ENCODE measurements around the gene GPR162. TPM values are rescaled to one million over a fixed set of nuclear protein-coding genes. Genes with fewer than 3 reads are reported as not detected.
A peak's percentile ranks its signal among the peaks of the same experiment; 100 is the strongest.
"Not testable (repeated sequence)": the region's sequence is repeated elsewhere in the genome, so short reads cannot be mapped to it uniquely, and the experiment has no call there.

Gene GPR162
- total and polyA plus RNA-seq, 10 of the 15 experiments (the other 5 are each of a cell fraction or from before 2014, with no cell fraction given) = not detected

GRCh38 chr12:6873094-6874014 lies 51.7 kb downstream of the GPR162 start, which contains the start of gene SPSB2 (continued):
- TF ChIP-seq PAX5 (IDR thresholded peaks at IDR 0.05; ENCODE audit: borderline replicate concordance, low read depth, low read length) (peak; percentile 58; the same call in 1 of the 2 replicates), SKIL (IDR thresholded peaks at IDR 0.05; ENCODE audit: low read depth, poor library complexity, severe bottlenecking) (no peak), IKZF1 (conservative IDR thresholded peaks at IDR 0.05) (peak; percentile 28; the same call in 1 of the 2 replicates), PAX8 (IDR thresholded peaks at IDR 0.05) (no peak)

- CTCF ChIA-PET = interaction anchor here (0.6 to 8.7 kb wide), 10 partner anchors 18 to 219 kb away, joined by 3 to 121 read pairs (median 8); partner anchors contain the start of genes C1R and LPCAT3
- Histone ChIP-seq H3K79me2 (ENCODE audit: control insufficient read depth, insufficient read depth, low read length) (peaks cover 21% of the 10 kb centered on the region), H3K4me1 (ENCODE audit: control insufficient read depth, insufficient read depth, low read length) (peaks cover 28% of the 10 kb centered on the region), H3K27ac (ENCODE audit: control insufficient read depth, insufficient read depth) (peak overlapping the region; percentile 59; the same call in 1 of the 2 replicates), H3K4me2 (ENCODE audit: control insufficient read depth, insufficient read depth) (peak overlapping the region; percentile 96), H3K36me3 (ENCODE audit: control insufficient read depth in 2 of 2, insufficient read depth in 2 of 2, low read length in 1 of 2) (peaks cover 20 to 29% of the 10 kb centered on the region in 2 experiments), H2AFZ (ENCODE audit: control insufficient read depth, low read depth, low read length) (peak overlapping the region; percentile 71), H4K20me1 (ENCODE audit: control insufficient read depth, insufficient read depth) (peaks cover 12% of the 10 kb centered on the region), H3K9ac (ENCODE audit: control insufficient read depth, insufficient read depth, low read length) (peak overlapping the region; percentile 61; the same call in 1 of the 2 replicates), H3K4me3 (peak overlapping the region; percentile 87; the same call in 1 of the 2 replicates)
- ATAC-seq; DNase-seq (ENCODE audit: low read depth, low spot score); FAIRE-seq; H3K27me3 ChIP-seq (replicated peaks in 1 of 2; ENCODE audit: control insufficient read depth in 2 of 2, insufficient read depth in 2 of 2, low read length in 1 of 2); in situ Hi-C loops (cut with MboI); intact Hi-C loops (cut with micrococcal nuclease; ENCODE audit: unreplicated experiment); H3K9me3 ChIP-seq (replicated peaks; ENCODE audit: control insufficient read depth, insufficient read depth, low read length); BruUV-seq (replicated peaks): not testable (repeated sequence)
- SMC1A ChIA-PET (ENCODE audit: uncharacterized antibody, unreplicated experiment) = interaction anchor here (0.6 to 4.5 kb wide), 2 partner anchors 9 to 18 kb away, joined by 3 to 41 read pairs; no protein-coding TSS in a partner anchor
- RAD21 ChIA-PET (ENCODE audit: unreplicated experiment) = interaction anchor here (0.7 to 5.3 kb wide), 3 partner anchors 18 to 48 kb away, joined by 3 to 41 read pairs (median 37); partner anchors contain the start of genes CDCA3 and USP5
- WGBS (ENCODE audit: insufficient coverage, insufficient replicate concordance, low lambda C conversion rate, missing lambda C conversion rate) = 61% methylated on average over 9 of the region's 9 CpGs
- POLR2A ChIA-PET = interaction anchor here (0.6 to 5.0 kb wide), 5 partner anchors 9 to 70 kb away, joined by 4 to 52 read pairs (median 22); partner anchors contain the start of genes C12orf57, CDCA3, RNU7-1 and USP5
These were observed 52.4 kb downstream of the GPR162 start for GRCh38 chr12:6874015-6874368.

Other genes starting within 250 kb of the GPR162 start
Only the 7 nearest of the 27 such genes appear.
- 0.79 and 1.3 TPM in 2 replicates for gene LAG3, start 49.3 kb upstream of the GPR162 start, total RNA-seq (2014; rRNA removed)
- 0.60 and 1.0 TPM in 2 replicates for gene LAG3, start 49.3 kb upstream of the GPR162 start, total RNA-seq (2014; rRNA removed; fragmentation: Illumina TruSeq; extraction: Trizol)
- 4.2 and 5.2 TPM in 2 replicates for gene LAG3, start 49.3 kb upstream of the GPR162 start, total RNA-seq (2021)
- gene LAG3, start 49.3 kb upstream of the GPR162 start, polyA plus RNA-seq (2011; rRNA removed) = 0.26 and 0.52 TPM in 2 replicates
- 0.97 and 1.1 TPM in 2 replicates for gene LAG3, start 49.3 kb upstream of the GPR162 start, polyA plus RNA-seq (2014; fragmentation: Illumina TruSeq; extraction: Trizol)
- gene LAG3, start 49.3 kb upstream of the GPR162 start, polyA plus RNA-seq (2014; fragmentation: Nextera tagmentation; extraction: Ambion mirVana) = under 1 TPM in 1 of 2 experiments, not detected in 1; 0.53 TPM
- gene LAG3, start 49.3 kb upstream of the GPR162 start, polyA plus RNA-seq (2014; rRNA removed) = 2.3 and 2.4 TPM in 2 replicates
- gene LAG3, start 49.3 kb upstream of the GPR162 start, polyA plus RNA-seq (2016; fragmentation: Nextera tagmentation; extraction: Ambion mirVana) = 1 to 10 TPM in 1 of 2 experiments, under 1 TPM in 1; 0.77 to 1.4 TPM
- gene CD4, start 32.3 kb upstream of the GPR162 start, total RNA-seq (2014; rRNA removed) = 0.40 and 0.49 TPM in 2 replicates
- 0.60 and 0.81 TPM in 2 replicates for gene CD4, start 32.3 kb upstream of the GPR162 start, total RNA-seq (2014; rRNA removed; fragmentation: Illumina TruSeq; extraction: Trizol)
- 1.6 and 1.8 TPM in 2 replicates for gene CD4, start 32.3 kb upstream of the GPR162 start, total RNA-seq (2021)
- 0.27 and 0.29 TPM in 2 replicates for gene CD4, start 32.3 kb upstream of the GPR162 start, polyA plus RNA-seq (2011; rRNA removed)
- 1.5 and 2.4 TPM in 2 replicates for gene CD4, start 32.3 kb upstream of the GPR162 start, polyA plus RNA-seq (2014; fragmentation: Illumina TruSeq; extraction: Trizol)
- under 1 TPM; 0.49 to 0.85 TPM for gene CD4, start 32.3 kb upstream of the GPR162 start, polyA plus RNA-seq (2014; fragmentation: Nextera tagmentation; extraction: Ambion mirVana)
- 0.85 and 1.3 TPM in 2 replicates for gene CD4, start 32.3 kb upstream of the GPR162 start, polyA plus RNA-seq (2014; rRNA removed)
- gene CD4, start 32.3 kb upstream of the GPR162 start, polyA plus RNA-seq (2016; fragmentation: Nextera tagmentation; extraction: Ambion mirVana) = under 1 TPM; 0.24 to 0.57 TPM
- gene P3H3, start 6.6 kb downstream of the GPR162 start, total RNA-seq (2014; rRNA removed) = not detected in 2 replicates
- gene P3H3, start 6.6 kb downstream of the GPR162 start, total RNA-seq (2014; rRNA removed; fragmentation: Illumina TruSeq; extraction: Trizol) = not detected in 2 replicates
- gene P3H3, start 6.6 kb downstream of the GPR162 start, total RNA-seq (2021) = 0.13 and 0.21 TPM in 2 replicates
- 0.05 TPM in 1 of 2 replicates, not detected in the other for gene P3H3, start 6.6 kb downstream of the GPR162 start, polyA plus RNA-seq (2011; rRNA removed)
- 0.03 TPM in 1 of 2 replicates, not detected in the other for gene P3H3, start 6.6 kb downstream of the GPR162 start, polyA plus RNA-seq (2014; fragmentation: Illumina TruSeq; extraction: Trizol)
- gene P3H3, start 6.6 kb downstream of the GPR162 start, polyA plus RNA-seq (2014; fragmentation: Nextera tagmentation; extraction: Ambion mirVana) = not detected
- gene P3H3, start 6.6 kb downstream of the GPR162 start, polyA plus RNA-seq (2014; rRNA removed) = 0.23 TPM in 1 of 2 replicates, not detected in the other
- not detected for gene P3H3, start 6.6 kb downstream of the GPR162 start, polyA plus RNA-seq (2016; fragmentation: Nextera tagmentation; extraction: Ambion mirVana)
- gene GNB3, start 19.1 kb downstream of the GPR162 start, total RNA-seq (2014; rRNA removed) = 0.23 and 0.33 TPM in 2 replicates
- gene GNB3, start 19.1 kb downstream of the GPR162 start, total RNA-seq (2014; rRNA removed; fragmentation: Illumina TruSeq; extraction: Trizol) = 0.23 and 0.58 TPM in 2 replicates
- gene GNB3, start 19.1 kb downstream of the GPR162 start, total RNA-seq (2021) = 0.16 and 0.46 TPM in 2 replicates
- 0.05 and 0.12 TPM in 2 replicates for gene GNB3, start 19.1 kb downstream of the GPR162 start, polyA plus RNA-seq (2011; rRNA removed)
- gene GNB3, start 19.1 kb downstream of the GPR162 start, polyA plus RNA-seq (2014; fragmentation: Illumina TruSeq; extraction: Trizol) = 0.16 and 0.38 TPM in 2 replicates
- gene GNB3, start 19.1 kb downstream of the GPR162 start, polyA plus RNA-seq (2014; fragmentation: Nextera tagmentation; extraction: Ambion mirVana) = under 1 TPM; 0.18 to 0.24 TPM
- gene GNB3, start 19.1 kb downstream of the GPR162 start, polyA plus RNA-seq (2014; rRNA removed) = 0.46 and 0.55 TPM in 2 replicates
- gene GNB3, start 19.1 kb downstream of the GPR162 start, polyA plus RNA-seq (2016; fragmentation: Nextera tagmentation; extraction: Ambion mirVana) = 1 to 10 TPM in 1 of 2 experiments, under 1 TPM in 1; 0.33 to 1.1 TPM
- gene CDCA3, start 29.5 kb downstream of the GPR162 start, total RNA-seq (2014; rRNA removed) = 112 and 117 TPM in 2 replicates
- 69.1 and 70.8 TPM in 2 replicates for gene CDCA3, start 29.5 kb downstream of the GPR162 start, total RNA-seq (2014; rRNA removed; fragmentation: Illumina TruSeq; extraction: Trizol)
- 68.6 and 72.7 TPM in 2 replicates for gene CDCA3, start 29.5 kb downstream of the GPR162 start, total RNA-seq (2021)
- gene CDCA3, start 29.5 kb downstream of the GPR162 start, polyA plus RNA-seq (2011; rRNA removed) = 70.1 and 82.6 TPM in 2 replicates
- gene CDCA3, start 29.5 kb downstream of the GPR162 start, polyA plus RNA-seq (2014; fragmentation: Illumina TruSeq; extraction: Trizol) = 103 and 113 TPM in 2 replicates
- gene CDCA3, start 29.5 kb downstream of the GPR162 start, polyA plus RNA-seq (2014; fragmentation: Nextera tagmentation; extraction: Ambion mirVana) = 10 to 100 TPM; 34.5 to 47.3 TPM
- gene CDCA3, start 29.5 kb downstream of the GPR162 start, polyA plus RNA-seq (2014; rRNA removed) = 138 and 148 TPM in 2 replicates
- 100 to 1,000 TPM; 131 to 132 TPM for gene CDCA3, start 29.5 kb downstream of the GPR162 start, polyA plus RNA-seq (2016; fragmentation: Nextera tagmentation; extraction: Ambion mirVana)
- gene USP5, start 30.3 kb downstream of the GPR162 start, total RNA-seq (2014; rRNA removed) = 76.5 and 80.4 TPM in 2 replicates
- 49.5 and 51.2 TPM in 2 replicates for gene USP5, start 30.3 kb downstream of the GPR162 start, total RNA-seq (2014; rRNA removed; fragmentation: Illumina TruSeq; extraction: Trizol)
- gene USP5, start 30.3 kb downstream of the GPR162 start, total RNA-seq (2021) = 124 and 135 TPM in 2 replicates
- gene USP5, start 30.3 kb downstream of the GPR162 start, polyA plus RNA-seq (2011; rRNA removed) = 32.5 and 68.4 TPM in 2 replicates
- gene USP5, start 30.3 kb downstream of the GPR162 start, polyA plus RNA-seq (2014; fragmentation: Illumina TruSeq; extraction: Trizol) = 33.9 and 87.5 TPM in 2 replicates
- 1 to 10 TPM; 2.5 to 5.2 TPM for gene USP5, start 30.3 kb downstream of the GPR162 start, polyA plus RNA-seq (2014; fragmentation: Nextera tagmentation; extraction: Ambion mirVana)
- gene USP5, start 30.3 kb downstream of the GPR162 start, polyA plus RNA-seq (2014; rRNA removed) = 68.9 and 77.6 TPM in 2 replicates
- 100 to 1,000 TPM; 110 to 112 TPM for gene USP5, start 30.3 kb downstream of the GPR162 start, polyA plus RNA-seq (2016; fragmentation: Nextera tagmentation; extraction: Ambion mirVana)
- gene TPI1, start 45.7 kb downstream of the GPR162 start, total RNA-seq (2014; rRNA removed) = 1,631 and 1,672 TPM in 2 replicates
- 1,031 and 1,059 TPM in 2 replicates for gene TPI1, start 45.7 kb downstream of the GPR162 start, total RNA-seq (2014; rRNA removed; fragmentation: Illumina TruSeq; extraction: Trizol)
- gene TPI1, start 45.7 kb downstream of the GPR162 start, total RNA-seq (2021) = 916 and 925 TPM in 2 replicates
- gene TPI1, start 45.7 kb downstream of the GPR162 start, polyA plus RNA-seq (2011; rRNA removed) = 2,490 and 3,306 TPM in 2 replicates
- gene TPI1, start 45.7 kb downstream of the GPR162 start, polyA plus RNA-seq (2014; fragmentation: Illumina TruSeq; extraction: Trizol) = 1,383 and 1,555 TPM in 2 replicates
- gene TPI1, start 45.7 kb downstream of the GPR162 start, polyA plus RNA-seq (2014; fragmentation: Nextera tagmentation; extraction: Ambion mirVana) = 1,000 to 10,000 TPM; 5,044 to 7,349 TPM
- gene TPI1, start 45.7 kb downstream of the GPR162 start, polyA plus RNA-seq (2014; rRNA removed) = 993 and 1,045 TPM in 2 replicates
- gene TPI1, start 45.7 kb downstream of the GPR162 start, polyA plus RNA-seq (2016; fragmentation: Nextera tagmentation; extraction: Ambion mirVana) = 1,000 to 10,000 TPM; 1,723 to 1,836 TPM

Data from GM12878 (cell line).